RWPE1 (cell line): Measurements from ENCODE around the gene LIPE.

Source experiments
- CTCF ChIA-PET: fragments of 350-600 bp; sonication (Branson Sonifier 250); formaldehyde crosslinking; extraction: SDS; loops from one replicate; lab custom pipeline; 2021; lab: Yijun Ruan, JAX
- POLR2A ChIA-PET: fragments of 400-600 bp; formaldehyde crosslinking; extraction: SDS; loops from one replicate; lab custom pipeline; 2020; ENCODE audit warnings: antibody characterized with exemption; ENCODE audit not compliant: low non-redundant PET; lab: Yijun Ruan, JAX
- DNase-seq: peaks from one replicate; pipeline ENCODE4 v3.0.0; 2012; ENCODE audit warnings: low spot score
- H3K27ac ChIP-seq: fragments of 450-650 bp; 2 replicates; pipeline ENCODE4 v1.5.1; 2017
- TF ChIP-seq, protein P1 (sequence below): fragments of 450-650 bp; conservative IDR thresholded peaks from 2 replicates; pipeline ENCODE4 v1.5.1; 2017; ENCODE audit warnings: low read depth, mild to moderate bottlenecking

The LIPE gene

DNA sequence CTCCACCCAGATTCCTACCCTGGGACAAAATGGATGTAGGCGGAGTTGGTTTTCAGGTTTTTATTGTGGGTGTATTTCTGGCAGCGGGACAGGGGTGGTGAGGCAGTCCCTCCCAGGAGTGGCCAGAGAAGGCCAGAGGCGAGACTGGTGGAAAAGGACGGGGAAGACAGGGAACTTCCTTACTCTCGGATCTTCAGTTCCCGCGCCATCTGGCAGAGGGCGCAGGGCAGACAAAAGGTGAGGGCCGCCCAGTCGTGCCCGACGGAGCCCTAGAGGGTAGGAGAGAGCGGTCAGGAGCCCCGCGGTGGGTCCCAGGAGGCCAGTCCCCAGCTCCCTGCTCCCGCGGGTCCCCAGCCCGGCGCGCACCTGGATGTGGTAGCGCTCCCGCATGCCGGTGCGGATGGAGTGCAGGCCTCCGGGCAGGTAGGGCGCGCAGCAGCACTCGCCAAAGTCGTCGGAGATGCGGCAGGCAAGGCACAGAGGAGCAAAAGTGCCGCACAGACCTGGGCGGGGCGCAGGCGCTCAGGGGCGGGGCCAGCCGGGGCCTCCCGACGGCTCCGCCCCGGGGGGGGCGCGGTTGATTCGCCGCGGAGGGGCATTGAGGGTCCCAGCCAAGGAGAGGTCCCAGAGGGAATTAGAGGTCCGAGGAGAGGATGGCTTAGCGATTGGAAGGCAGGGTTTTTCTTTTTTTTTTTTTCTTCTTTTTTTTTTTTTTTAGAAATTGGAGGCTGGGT is 40.0 kb downstream of the LIPE start:
- H3K27ac ChIP-seq = peak overlapping the region; percentile 81
- CTCF ChIA-PET = interaction anchor here (0.6 to 2.0 kb wide), 7 partner anchors 9 to 255 kb away, joined by 3 to 4 read pairs (median 4); no protein-coding TSS in a partner anchor
- POLR2A ChIA-PET = interaction anchor here (0.5 to 0.7 kb wide), 2 partner anchors 22 to 85 kb away, joined by 6 to 9 read pairs; partner anchors contain the start of gene PRR19
- DNase-seq = peak; percentile 80
- TF ChIP-seq, protein P1, sequence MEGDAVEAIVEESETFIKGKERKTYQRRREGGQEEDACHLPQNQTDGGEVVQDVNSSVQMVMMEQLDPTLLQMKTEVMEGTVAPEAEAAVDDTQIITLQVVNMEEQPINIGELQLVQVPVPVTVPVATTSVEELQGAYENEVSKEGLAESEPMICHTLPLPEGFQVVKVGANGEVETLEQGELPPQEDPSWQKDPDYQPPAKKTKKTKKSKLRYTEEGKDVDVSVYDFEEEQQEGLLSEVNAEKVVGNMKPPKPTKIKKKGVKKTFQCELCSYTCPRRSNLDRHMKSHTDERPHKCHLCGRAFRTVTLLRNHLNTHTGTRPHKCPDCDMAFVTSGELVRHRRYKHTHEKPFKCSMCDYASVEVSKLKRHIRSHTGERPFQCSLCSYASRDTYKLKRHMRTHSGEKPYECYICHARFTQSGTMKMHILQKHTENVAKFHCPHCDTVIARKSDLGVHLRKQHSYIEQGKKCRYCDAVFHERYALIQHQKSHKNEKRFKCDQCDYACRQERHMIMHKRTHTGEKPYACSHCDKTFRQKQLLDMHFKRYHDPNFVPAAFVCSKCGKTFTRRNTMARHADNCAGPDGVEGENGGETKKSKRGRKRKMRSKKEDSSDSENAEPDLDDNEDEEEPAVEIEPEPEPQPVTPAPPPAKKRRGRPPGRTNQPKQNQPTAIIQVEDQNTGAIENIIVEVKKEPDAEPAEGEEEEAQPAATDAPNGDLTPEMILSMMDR = peak; percentile 75

DNA sequence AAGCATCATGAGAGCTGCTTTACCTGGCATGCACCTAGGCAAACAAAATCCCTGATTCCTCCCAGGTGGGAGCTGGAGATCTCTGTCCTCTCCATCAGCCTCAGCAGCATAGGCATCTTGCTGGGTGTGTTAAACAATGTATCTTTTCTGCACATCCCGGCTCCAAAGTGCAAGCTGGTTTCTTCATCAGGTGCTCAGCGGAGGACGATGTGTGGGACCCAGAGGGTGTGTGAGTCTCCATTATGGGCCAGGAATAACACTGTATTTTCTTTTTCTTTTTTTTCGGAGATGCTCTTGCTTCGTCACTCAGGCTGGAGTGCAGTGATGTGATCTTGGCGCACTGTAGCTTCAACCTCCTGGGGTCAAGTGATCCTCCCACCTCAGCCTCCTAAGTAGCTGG is 47.0 kb downstream of the LIPE start:
- CTCF ChIA-PET = no interaction called here
- TF ChIP-seq, protein P1 = no peak
- POLR2A ChIA-PET = no interaction called here
- DNase-seq = no peak
- H3K27ac ChIP-seq = no peak overlapping the region

DNA sequence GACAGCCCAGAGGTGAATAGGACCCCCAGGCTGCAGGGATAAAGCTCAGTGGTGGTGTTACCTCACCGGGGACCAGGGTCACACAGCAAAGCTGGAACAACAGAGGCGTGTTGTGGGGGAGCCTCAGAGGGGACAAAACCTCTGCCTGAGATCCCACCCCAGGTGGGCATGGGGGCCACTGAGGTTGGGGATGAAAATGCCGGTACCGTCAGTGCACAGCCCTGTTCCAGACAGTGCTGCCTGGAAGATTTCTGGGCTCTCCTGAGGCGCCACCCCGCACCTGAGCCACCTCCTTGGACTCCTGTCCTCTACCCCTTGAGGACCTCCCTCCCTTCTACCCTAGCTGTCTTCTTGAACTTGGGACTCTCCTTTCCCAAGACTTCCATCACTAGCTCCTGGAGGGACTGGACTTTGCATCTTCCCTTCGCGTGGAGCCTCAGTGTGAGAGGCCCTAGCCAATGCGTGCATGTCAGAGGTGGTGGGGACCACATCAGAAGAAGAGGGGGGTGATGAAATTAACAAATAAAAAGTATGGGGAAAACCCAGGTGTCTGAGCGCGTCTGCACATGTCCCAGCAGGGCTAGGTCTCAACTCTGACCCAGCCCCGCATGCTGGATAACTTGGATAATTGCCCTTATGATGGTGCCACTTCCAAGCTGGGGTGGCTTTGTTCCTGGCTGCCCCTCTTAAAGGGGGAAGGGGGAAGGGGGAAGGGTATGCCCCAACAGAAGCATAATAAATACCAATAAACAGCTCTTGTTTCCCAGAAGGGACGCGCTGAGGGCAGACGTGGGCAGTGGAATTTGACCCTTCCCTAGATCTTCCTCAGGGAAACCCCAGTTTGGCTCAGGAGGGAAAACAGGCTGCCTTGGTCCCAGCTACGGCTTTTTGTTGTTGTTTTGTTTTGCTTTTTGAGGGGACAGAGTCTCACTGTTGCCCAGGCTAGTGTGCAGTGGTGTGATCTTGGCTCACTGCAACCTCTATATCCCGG is 48.7 kb downstream of the LIPE start:
- DNase-seq = no peak
- CTCF ChIA-PET = interaction anchor here (1.0 kb wide), 1 partner anchor 8 kb away, joined by 4 read pairs; no protein-coding TSS in a partner anchor
- no peak overlapping the region for H3K27ac ChIP-seq
- POLR2A ChIA-PET = no interaction called here
- TF ChIP-seq, protein P1 = no peak

DNA sequence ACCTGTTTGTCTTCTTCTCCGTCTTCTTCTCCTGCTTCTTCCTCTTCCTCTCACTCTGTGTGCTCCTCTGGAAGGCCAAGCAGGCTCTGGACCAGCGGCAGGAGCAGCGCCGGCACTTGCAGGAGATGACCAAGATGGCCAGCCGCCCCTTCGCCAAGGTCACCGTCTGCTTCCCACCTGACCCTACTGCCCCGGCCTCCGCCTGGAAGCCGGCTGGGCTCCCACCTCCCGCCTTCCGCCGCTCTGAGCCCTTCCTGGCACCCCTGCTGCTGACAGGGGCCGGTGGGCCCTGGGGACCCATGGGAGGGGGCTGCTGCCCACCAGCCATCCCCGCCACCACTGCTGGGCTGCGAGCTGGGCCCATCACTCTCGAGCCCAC is 51.0 kb downstream of the LIPE start:
- CTCF ChIA-PET = no interaction called here
- POLR2A ChIA-PET = no interaction called here
- no peak overlapping the region for H3K27ac ChIP-seq

GRCh38 chr19:42375415-42376176 is 51.6 kb downstream of the LIPE start:
- TF ChIP-seq, protein P1 = no peak
- no peak for DNase-seq
- POLR2A ChIA-PET = no interaction called here
- H3K27ac ChIP-seq = no peak overlapping the region
- CTCF ChIA-PET = no interaction called here

More for the DNA sequence above, 51.0 kb downstream of the LIPE start:
- no peak for DNase-seq
- TF ChIP-seq, protein P1 = no peak
